GM21619 (cell line): ENCODE results near the gene SNAPC4.
"Not testable (repeated sequence)": the region's sequence is repeated elsewhere in the genome, so short reads cannot be mapped to it uniquely, and the experiment has no call there.

ENCODE experiments used
- ATAC-seq: cut with Tn5 transposase; IDR thresholded peaks from one replicate; pipeline ENCODE4 v1.9.1; 2021; ENCODE audit not compliant: unreplicated experiment

The SNAPC4 gene

GRCh38 chr9:136433849-136434579 is 34.0 kb upstream of the SNAPC4 start:
- no peak for ATAC-seq

- ATAC-seq, result no peak
Observed at GRCh38 chr9:136433043-136433715, 33.2 kb upstream of the SNAPC4 start.

- ATAC-seq, result no peak
Observed at GRCh38 chr9:136432591-136432990, 32.6 kb upstream of the SNAPC4 start.

GRCh38 chr9:136431782-136432350 is 31.9 kb upstream of the SNAPC4 start:
- ATAC-seq, result no peak

- ATAC-seq, result no peak
Observed at GRCh38 chr9:136430588-136431234, 30.7 kb upstream of the SNAPC4 start.

GRCh38 chr9:136429683-136430491 is 29.9 kb upstream of the SNAPC4 start:
- ATAC-seq, result no peak

- ATAC-seq, result no peak
Observed at GRCh38 chr9:136429075-136429628, 29.2 kb upstream of the SNAPC4 start.

GRCh38 chr9:136426787-136427186 is 26.8 kb upstream of the SNAPC4 start:
- no peak for ATAC-seq

GRCh38 chr9:136425367-136425766 is 25.4 kb upstream of the SNAPC4 start:
- not testable (repeated sequence) for ATAC-seq

- ATAC-seq, result no peak
Observed at GRCh38 chr9:136424750-136425362, 24.9 kb upstream of the SNAPC4 start.

- no peak for ATAC-seq
Observed at GRCh38 chr9:136423432-136424146, 23.6 kb upstream of the SNAPC4 start.

GRCh38 chr9:136422876-136423275 is 22.9 kb upstream of the SNAPC4 start:
- no peak for ATAC-seq

GRCh38 chr9:136421791-136422190 is 21.8 kb upstream of the SNAPC4 start:
- no peak for ATAC-seq

GRCh38 chr9:136419092-136419420 is 19.1 kb upstream of the SNAPC4 start:
- no peak for ATAC-seq

GRCh38 chr9:136418182-136419091 is 18.5 kb upstream of the SNAPC4 start:
- ATAC-seq, result no peak

- ATAC-seq, result no peak
Observed at GRCh38 chr9:136416914-136417313, 16.9 kb upstream of the SNAPC4 start.

GRCh38 chr9:136416427-136416826 is 16.5 kb upstream of the SNAPC4 start:
- no peak for ATAC-seq

- ATAC-seq, result no peak
Observed at GRCh38 chr9:136412962-136413361, 13.0 kb upstream of the SNAPC4 start.

- no peak for ATAC-seq
Observed at GRCh38 chr9:136411378-136411777, 11.4 kb upstream of the SNAPC4 start.
